Endothelial cell of umbilical vein (primary cell): ENCODE data around the gene NTF3.

Experiments used
- CTCF ChIP-seq, 2 donors: IDR thresholded peaks; 1 replicate in 1 of 2; 2 replicates in 1 of 2; pipeline ENCODE4 v1.5.1; 2011; ENCODE audit warnings: low read length in 2 of 2, mild to moderate bottlenecking in 2 of 2, moderate library complexity in 2 of 2, control low read depth in 1 of 2, inconsistent platforms in 1 of 2, low read depth in 1 of 2; ENCODE audit not compliant: insufficient read depth in 1 of 2; ENCODE audit errors: extremely low read depth in 1 of 2
- POLR2AphosphoS5 ChIP-seq: IDR thresholded peaks from 2 replicates; pipeline ENCODE4 v1.6.1; 2012; ENCODE audit warnings: low read depth, mild to moderate bottlenecking, control low read depth, low read length, moderate library complexity; ENCODE audit not compliant: insufficient read depth

GRCh38 chr12:5525783-5526367, 94.0 kb downstream of the NTF3 start:
- no peak for TF ChIP-seq CTCF (IDR thresholded peaks at IDR 0.05; ENCODE audit: extremely low read depth in 1 of 2, insufficient read depth in 1 of 2, low read depth in 1 of 2, low read length in 2 of 2)
- TF ChIP-seq POLR2AphosphoS5 = no peak
